Measurements from ENCODE around the gene PCIF1.

Gene PCIF1

GRCh38 chr20:45968801-45969711, 34.6 kb downstream of the PCIF1 start:
- peak overlapping the region; percentile 99; the same call in 1 of the 2 replicates for H3K4me3 ChIP-seq (ENCODE audit: low read length)
- no peak for TF ChIP-seq CTCF (conservative IDR thresholded peaks at IDR 0.05; ENCODE audit: low read length)
- peak; percentile 50 for DNase-seq (ENCODE audit: low read depth)

DNA sequence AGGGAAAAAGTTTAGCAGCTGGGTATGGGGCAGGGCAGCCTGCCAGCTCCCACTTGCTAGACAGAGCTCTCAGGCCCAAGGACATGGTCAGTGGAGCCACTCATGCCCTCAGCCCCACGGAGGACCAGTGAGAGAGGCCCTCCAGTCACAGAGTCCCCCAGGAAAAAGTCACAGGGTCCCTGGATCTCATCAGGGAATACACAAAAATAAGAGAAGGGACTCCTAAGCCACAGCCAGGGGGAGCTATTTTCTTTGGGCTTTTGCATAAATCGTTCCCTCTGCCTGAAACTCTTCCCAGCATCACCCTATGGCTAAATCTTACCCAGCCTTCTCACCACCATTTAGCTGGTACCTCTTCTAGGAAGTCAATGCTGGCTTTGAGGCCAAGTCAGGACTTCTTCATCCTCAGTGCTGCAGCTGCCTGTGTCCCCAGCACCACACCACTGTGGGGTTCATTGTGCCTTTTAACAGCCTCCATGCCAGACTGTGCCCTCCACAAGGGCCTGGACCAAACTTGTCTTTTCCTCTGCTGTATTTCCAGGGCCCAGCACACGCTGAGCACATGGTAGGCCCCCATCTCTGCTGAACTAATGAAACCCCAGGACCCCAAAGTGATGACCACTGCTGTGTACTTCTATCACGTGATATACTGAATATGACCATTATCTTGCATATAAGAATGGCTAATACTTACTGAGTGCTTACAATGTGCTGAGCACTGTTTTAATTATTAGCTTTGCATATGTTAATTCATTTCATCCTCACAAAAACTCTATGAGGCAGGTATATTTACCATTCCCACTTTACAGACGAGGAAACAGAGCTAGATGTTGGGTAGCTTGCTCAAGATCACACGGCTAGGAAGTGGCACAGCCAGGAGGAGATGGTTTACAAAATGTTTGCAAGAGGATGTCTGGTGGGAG, 35.5 kb downstream of the PCIF1 start:
- peak overlapping the region; percentile 99 for H3K4me3 ChIP-seq (ENCODE audit: low read length)
- peak; percentile 70 for DNase-seq (ENCODE audit: low read depth)

DNA sequence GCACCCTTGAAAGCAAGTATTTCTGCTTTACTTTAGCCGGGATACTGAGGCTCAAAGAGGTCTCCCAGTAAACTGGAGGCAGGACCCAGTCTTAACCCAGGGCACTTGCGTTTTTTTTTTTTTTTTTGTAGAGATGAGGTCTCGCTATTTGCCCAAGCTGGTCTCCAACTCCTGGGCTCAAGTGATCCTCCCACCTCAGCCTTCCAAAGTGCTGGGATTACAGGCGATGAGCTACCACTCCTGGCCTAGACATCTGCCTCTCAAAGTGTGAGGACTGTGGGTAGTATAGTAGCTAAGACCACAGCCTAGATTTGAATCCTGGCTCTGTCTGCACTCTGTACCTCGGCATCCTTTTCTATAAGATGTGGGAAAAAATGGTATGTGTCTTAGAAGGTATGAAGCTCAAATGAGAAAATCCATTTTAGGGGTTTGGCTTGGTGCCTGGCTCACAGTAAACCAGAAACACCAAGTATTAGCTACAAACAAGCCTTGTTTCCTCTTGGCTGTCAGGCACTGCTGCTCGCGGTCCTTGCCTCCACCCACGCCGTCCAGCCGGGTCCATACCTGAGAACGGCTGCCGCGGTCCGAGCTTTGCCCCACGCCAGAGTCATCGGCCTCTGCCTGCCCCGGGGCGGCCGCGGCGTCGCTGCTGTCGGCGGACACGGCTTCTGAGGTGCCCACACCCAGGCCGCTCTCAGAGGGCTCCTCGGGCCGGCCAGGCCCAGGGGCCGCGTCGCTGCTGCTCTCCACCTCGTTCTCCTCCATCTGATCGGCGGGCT, 36.4 kb downstream of the PCIF1 start:
- DNase-seq (ENCODE audit: low read depth): peak; percentile 39
- no peak for TF ChIP-seq CTCF (conservative IDR thresholded peaks at IDR 0.05; ENCODE audit: low read length)

More for the DNA sequence above, 35.5 kb downstream of the PCIF1 start:
- peak; percentile 74 for TF ChIP-seq CTCF (conservative IDR thresholded peaks at IDR 0.05; ENCODE audit: low read length)

DNA sequence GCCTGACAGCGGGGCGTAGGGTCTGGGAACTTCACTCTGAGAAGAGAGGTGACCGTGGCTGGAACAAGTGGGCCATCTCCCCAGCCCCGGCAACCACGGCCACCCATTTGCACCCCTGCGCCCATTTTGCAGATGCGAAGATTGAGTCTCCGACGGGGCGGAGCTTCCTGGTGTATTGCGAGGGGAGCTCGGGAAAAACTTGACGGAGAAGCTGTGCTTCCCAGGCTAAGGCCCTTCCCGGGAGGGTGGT, 36.9 kb downstream of the PCIF1 start:
- no peak for DNase-seq (ENCODE audit: low read depth)
- TF ChIP-seq CTCF (conservative IDR thresholded peaks at IDR 0.05; ENCODE audit: low read length): no peak

More for the DNA sequence above, 36.4 kb downstream of the PCIF1 start:
- H3K4me3 ChIP-seq (ENCODE audit: low read length): peak overlapping the region; percentile 99

DNA sequence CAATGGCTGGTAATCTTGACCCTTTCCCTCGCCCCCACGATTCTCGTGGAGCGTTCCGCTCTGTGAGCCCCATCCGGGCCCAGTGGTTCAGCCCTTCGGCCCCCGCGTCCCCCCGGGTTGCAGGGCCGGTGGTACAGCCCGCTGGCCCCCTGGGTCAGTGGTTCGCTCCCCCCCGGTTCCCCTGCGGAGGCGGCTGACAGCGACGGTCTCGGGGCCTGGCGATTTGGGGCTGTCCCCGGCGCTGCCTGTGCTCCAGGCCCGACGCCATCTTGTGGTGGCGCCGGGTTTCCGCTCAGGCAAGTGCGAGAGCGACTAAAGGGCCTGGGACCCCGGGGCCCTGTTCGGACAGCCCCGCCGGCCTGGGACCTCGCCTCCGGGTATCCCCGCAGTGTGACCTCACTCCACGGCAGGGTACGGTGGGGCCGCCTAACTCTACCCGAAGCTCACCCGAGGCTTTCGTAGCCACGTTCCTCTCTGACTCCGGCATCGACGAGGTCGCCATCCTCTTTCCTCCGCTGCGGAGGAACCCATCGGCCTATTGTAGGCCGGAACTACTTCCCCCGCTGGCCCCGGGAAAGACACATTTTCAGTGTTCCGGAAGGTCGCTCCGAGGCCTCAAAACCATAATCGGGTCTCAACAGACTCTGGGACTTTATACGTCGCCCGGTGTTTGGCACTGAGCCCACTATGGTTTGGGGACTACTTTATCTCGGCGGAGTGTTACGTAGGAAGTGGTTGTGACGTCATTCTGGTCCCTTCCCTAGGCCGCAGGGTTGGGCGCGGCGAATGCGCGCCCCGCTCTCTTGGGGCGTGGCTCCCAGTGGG, 37.4 kb downstream of the PCIF1 start, which contains the start of gene ZNF335:
Gene ZNF335 (minus strand): TSS at position 529 of the 825 bp plus-strand sequence. CDS start 793 bp downstream, outside the sequence.
- DNase-seq (ENCODE audit: low read depth): peak; percentile 96
- peak within 1 kb of the TSS; percentile 99 for H3K4me3 ChIP-seq (ENCODE audit: low read length)
- TF ChIP-seq CTCF (conservative IDR thresholded peaks at IDR 0.05; ENCODE audit: low read length): no peak

More for the DNA sequence above, 36.9 kb downstream of the PCIF1 start:
- H3K4me3 ChIP-seq (ENCODE audit: low read length): peak overlapping the region; percentile 99
